PC-9 (cell line): ENCODE data around the gene KIR3DL3. TPM values are rescaled to one million over a fixed set of nuclear protein-coding genes. Genes with fewer than 3 reads are reported as not detected.

Experiments used
- total RNA-seq: library from RNA; stranded (reverse); gene quantifications from 2 replicates; pipeline ENCODE4 v1.2.3, GENCODE V29; 2021

KIR3DL3 gene
- total RNA-seq, 1 experiment from 2014 or later: not detected

Other genes starting within 250 kb of the KIR3DL3 start
- not detected in 2 replicates for gene LAIR2, start 221.6 kb upstream of the KIR3DL3 start, total RNA-seq
- not detected in 2 replicates for gene LILRA2, start 150.7 kb upstream of the KIR3DL3 start, total RNA-seq
- not detected in 2 replicates for gene LILRA1, start 130.8 kb upstream of the KIR3DL3 start, total RNA-seq
- gene LILRB1, start 94.0 kb upstream of the KIR3DL3 start, total RNA-seq: not detected in 2 replicates
- gene LILRB4, start 61.5 kb upstream of the KIR3DL3 start, total RNA-seq: not detected in 2 replicates
- gene KIR2DL3, start 14.1 kb downstream of the KIR3DL3 start, total RNA-seq: not detected in 2 replicates
- gene KIR2DL1, start 45.4 kb downstream of the KIR3DL3 start, total RNA-seq: not detected in 2 replicates
- gene KIR2DL4, start 79.2 kb downstream of the KIR3DL3 start, total RNA-seq: not detected in 2 replicates
- not detected in 2 replicates for gene KIR3DL1, start 92.0 kb downstream of the KIR3DL3 start, total RNA-seq
- gene KIR2DS4, start 108.2 kb downstream of the KIR3DL3 start, total RNA-seq: not detected in 2 replicates
- not detected in 2 replicates for gene KIR3DL2, start 126.0 kb downstream of the KIR3DL3 start, total RNA-seq
- gene FCAR, start 149.8 kb downstream of the KIR3DL3 start, total RNA-seq: not detected in 2 replicates
- not detected in 2 replicates for gene NCR1, start 181.7 kb downstream of the KIR3DL3 start, total RNA-seq
- gene NLRP7, start 223.1 kb downstream of the KIR3DL3 start, total RNA-seq: 0.25 and 0.50 TPM in 2 replicates
- gene NLRP2, start 241.9 kb downstream of the KIR3DL3 start, total RNA-seq: 117 and 153 TPM in 2 replicates